ENCODE results near the gene ZNF207. TPM values are rescaled to one million over a fixed set of nuclear protein-coding genes. Genes with fewer than 3 reads are reported as not detected.

Gene ZNF207
- total and polyA plus RNA-seq, 2 of the 8 experiments (the other 6 are each of a cell fraction or from before 2014, with no cell fraction given), result 268 to 286 TPM

DNA sequence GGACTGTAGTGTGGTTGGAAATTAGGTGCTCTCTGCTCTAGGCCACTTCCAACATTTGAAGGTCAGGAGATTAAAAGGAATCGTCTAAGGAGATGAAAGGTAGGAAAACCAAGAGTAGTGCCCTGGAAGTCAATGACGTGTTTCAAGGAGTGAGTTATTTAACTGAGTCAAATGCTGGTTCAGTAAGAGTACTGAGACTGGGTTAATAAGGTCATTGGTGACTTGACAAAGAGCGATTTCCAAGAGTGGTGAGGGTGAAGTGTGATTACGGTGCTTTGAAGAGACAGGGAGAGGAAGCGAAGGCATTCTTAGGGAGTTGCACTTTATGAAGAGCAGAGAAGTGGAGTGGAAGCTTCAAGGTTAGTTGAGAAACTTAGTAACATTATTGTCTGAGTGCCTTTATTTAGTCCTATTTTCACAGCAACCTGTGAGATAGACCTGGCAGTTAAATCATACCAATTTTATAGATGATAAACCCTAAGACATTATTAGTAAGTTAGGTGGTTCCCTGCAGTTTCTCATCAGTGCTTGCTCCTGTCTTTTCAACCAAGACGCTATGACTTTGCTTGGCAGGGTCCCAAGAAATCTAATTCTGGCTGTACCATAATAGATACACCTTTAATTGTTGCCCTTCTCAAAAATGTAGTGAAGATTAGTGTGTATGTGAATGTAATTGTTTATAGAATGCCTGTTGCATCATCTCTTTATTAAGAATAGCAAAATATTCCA lies 5.9 kb downstream of the ZNF207 start:
- H3K27ac ChIP-seq (ENCODE audit: low read depth, low read length), result no peak overlapping the region
- peaks cover 26 to 36% of the 10 kb centered on the region in 2 experiments for H4K20me1 ChIP-seq (replicated peaks in 1 of 2; ENCODE audit: control insufficient read depth in 1 of 2, insufficient read depth in 2 of 2, low read length in 2 of 2)
- H3K27me3 ChIP-seq (replicated peaks in 1 of 4; ENCODE audit: control insufficient read depth in 3 of 4, extremely low read depth in 1 of 4, insufficient read depth in 3 of 4, low read length in 3 of 4), result no peaks in the 10 kb centered on the region
- H3K18ac ChIP-seq (ENCODE audit: extremely low read depth, low read length), result no peak overlapping the region
- no peak overlapping the region for H2BK12ac ChIP-seq (ENCODE audit: low read depth, low read length)
- H3K79me1 ChIP-seq (ENCODE audit: low read depth, low read length), result peaks cover 4% of the 10 kb centered on the region; the same call in 1 of the 2 replicates
- ChIA-PET POLR2A (ENCODE audit: partially characterized antibody) (interaction anchor here (0.9 to 8.0 kb wide), 4 partner anchors 14 to 75 kb away, joined by 3 to 65 read pairs (median 6); no protein-coding TSS in a partner anchor), CTCF (ENCODE audit: partially characterized antibody) (no interaction called here)
- peaks cover 10 to 81% (median 40%) of the 10 kb centered on the region in 4 experiments for H3K36me3 ChIP-seq (ENCODE audit: control insufficient read depth in 2 of 4, insufficient read depth in 4 of 4, low read length in 3 of 4)
- H3K23me2 ChIP-seq (ENCODE audit: low read depth, low read length), result no peaks in the 10 kb centered on the region
- H3K9ac ChIP-seq (replicated peaks in 1 of 4; ENCODE audit: extremely low read depth in 1 of 4, low read depth in 3 of 4, low read length in 3 of 4), result no peak overlapping the region
- H2AK5ac ChIP-seq (ENCODE audit: low read depth, low read length), result no peak overlapping the region
- H4K91ac ChIP-seq (replicated peaks; ENCODE audit: insufficient read length, low read length), result no peak overlapping the region
- H4K8ac ChIP-seq (ENCODE audit: extremely low read depth, insufficient read depth, low read length), result no peak overlapping the region
- DNase-seq (ENCODE audit: low read depth in 1 of 2, low spot score in 2 of 2) (no peak), FAIRE-seq (no peak)
- H3K23ac ChIP-seq (ENCODE audit: insufficient read length), result no peak overlapping the region
- no peak overlapping the region for H2BK120ac ChIP-seq (replicated peaks; ENCODE audit: low read depth, low read length)
- WGBS, 2 experiments (ENCODE audit: extremely low coverage in 1 of 2, insufficient coverage in 1 of 2, insufficient read length in 1 of 2, insufficient replicate concordance in 2 of 2, low coverage in 1 of 2, low lambda C conversion rate in 2 of 2, missing lambda C conversion rate in 1 of 2), result 92% methylated on average over 6 of the region's 6 CpGs; no CpG with 5 or more reads in 1 of the 2 experiments
- no peaks in the 10 kb centered on the region; a peak in 1 of 7 replicates for H3K4me1 ChIP-seq (replicated peaks in 1 of 4; ENCODE audit: control insufficient read depth in 3 of 4, insufficient read depth in 4 of 4, low read length in 3 of 4)
- peaks cover 44 to 94% of the 10 kb centered on the region in 2 experiments for H3K79me2 ChIP-seq (ENCODE audit: control insufficient read depth in 1 of 2, insufficient read depth in 2 of 2, low read length in 2 of 2)
- peak overlapping the region in 1 of 2 experiments; percentile 15; a peak in 1 of 4 replicates for H3K4me2 ChIP-seq (ENCODE audit: insufficient read depth in 1 of 2, low read depth in 2 of 2, low read length in 2 of 2)
- no peak overlapping the region for H3K14ac ChIP-seq (ENCODE audit: insufficient read length)
- no peaks in the 10 kb centered on the region for H3K9me3 ChIP-seq (ENCODE audit: insufficient read depth in 2 of 2, low read depth in 1 of 2, low read length in 1 of 2)
- no peak overlapping the region for H3K4ac ChIP-seq (replicated peaks; ENCODE audit: insufficient read length, low read depth, low read length)
- no peak overlapping the region for H3K4me3 ChIP-seq (ENCODE audit: extremely low read depth in 1 of 4, insufficient read depth in 2 of 4, low read depth in 3 of 4, low read length in 4 of 4)
- H2BK5ac ChIP-seq (ENCODE audit: low read depth, low read length), result no peak overlapping the region
- no peak overlapping the region for H2AFZ ChIP-seq (ENCODE audit: low read length)
- no peak overlapping the region for H3K56ac ChIP-seq (replicated peaks; ENCODE audit: insufficient read length, low read depth, low read length)
- no peak overlapping the region for H4K5ac ChIP-seq (ENCODE audit: insufficient read length, low read depth, low read length)
- H2BK15ac ChIP-seq (ENCODE audit: low read length), result no peak overlapping the region
- TF ChIP-seq HDAC6 (IDR thresholded peaks at IDR 0.05; ENCODE audit: low read depth, low read length) (no peak), POLR2A (IDR thresholded peaks at IDR 0.05; ENCODE audit: control extremely low read depth in 1 of 2, low read depth in 2 of 2, low read length in 2 of 2) (0 out of 3 replicates have a peak, but pooled peaks of 1 of the 2 experiments have one; percentile 16)
- no peak overlapping the region for H2BK20ac ChIP-seq (ENCODE audit: low read length)
